ENCODE results near the gene IBTK. TPM values are rescaled to one million over a fixed set of nuclear protein-coding genes. Genes with fewer than 3 reads are reported as not detected.
A peak's percentile ranks its signal among the peaks of the same experiment; 100 is the strongest.

The IBTK gene
- total and polyA plus RNA-seq, 2 experiments from 2014 or later, result 17.3 to 60.3 TPM

GRCh38 chr6:82143041-82143481 is 104.5 kb downstream of the IBTK start:
- no peak for TF ChIP-seq EZH2 (IDR thresholded peaks at IDR 0.05; ENCODE audit: borderline replicate concordance)
- no peak for TF ChIP-seq EZH2phosphoT487 (IDR thresholded peaks at IDR 0.05; ENCODE audit: low read depth, severe bottlenecking, unreplicated experiment)
- no peak for TF ChIP-seq CTCF (IDR thresholded peaks at IDR 0.05; ENCODE audit: poor library complexity)
- H3K9me2 ChIP-seq (replicated peaks; ENCODE audit: insufficient read depth), result no peaks in the 10 kb centered on the region
- no peak overlapping the region for H3K4me2 ChIP-seq
- peak overlapping the region; percentile 90 for H3K27ac ChIP-seq
- H3K79me2 ChIP-seq, result no peaks in the 10 kb centered on the region
- no peaks in the 10 kb centered on the region for H3K36me3 ChIP-seq (replicated peaks; ENCODE audit: insufficient read depth, low read depth)
- H3K4me3 ChIP-seq, result no peak overlapping the region
- no peaks in the 10 kb centered on the region for H3K27me3 ChIP-seq
- WGBS (ENCODE audit: low lambda C conversion rate, missing lambda C conversion rate), result 82% methylated on average over 10 of the region's 10 CpGs
- no peak overlapping the region for H2AFZ ChIP-seq
- H3K9me3 ChIP-seq (ENCODE audit: low read depth), result no peaks in the 10 kb centered on the region
- no peaks in the 10 kb centered on the region for H4K20me1 ChIP-seq (ENCODE audit: insufficient read depth, poor library complexity, severe bottlenecking)
- DNase-seq (ENCODE audit: low spot score), result no peak
- peaks cover 20% of the 10 kb centered on the region for H3K4me1 ChIP-seq (ENCODE audit: insufficient read depth)

GRCh38 chr6:82142524-82142923 is 105.0 kb downstream of the IBTK start:
- Histone ChIP-seq H2AFZ (no peak overlapping the region), H3K4me2 (no peak overlapping the region), H3K27me3 (no peaks in the 10 kb centered on the region), H3K36me3 (replicated peaks; ENCODE audit: insufficient read depth, low read depth) (no peaks in the 10 kb centered on the region), H3K9me3 (ENCODE audit: low read depth) (no peaks in the 10 kb centered on the region), H3K79me2 (no peaks in the 10 kb centered on the region), H3K4me1 (ENCODE audit: insufficient read depth) (peaks cover 20% of the 10 kb centered on the region), H3K9me2 (replicated peaks; ENCODE audit: insufficient read depth) (no peaks in the 10 kb centered on the region), H3K27ac (no peak overlapping the region), H4K20me1 (ENCODE audit: insufficient read depth, poor library complexity, severe bottlenecking) (no peaks in the 10 kb centered on the region), H3K4me3 (no peak overlapping the region)
- no peak for DNase-seq (ENCODE audit: low spot score)
- TF ChIP-seq CTCF (IDR thresholded peaks at IDR 0.05; ENCODE audit: poor library complexity) (no peak), EZH2 (IDR thresholded peaks at IDR 0.05; ENCODE audit: borderline replicate concordance) (no peak), EZH2phosphoT487 (IDR thresholded peaks at IDR 0.05; ENCODE audit: low read depth, severe bottlenecking, unreplicated experiment) (no peak)
- WGBS (ENCODE audit: low lambda C conversion rate, missing lambda C conversion rate), result 93% methylated on average over 4 of the region's 4 CpGs

DNA sequence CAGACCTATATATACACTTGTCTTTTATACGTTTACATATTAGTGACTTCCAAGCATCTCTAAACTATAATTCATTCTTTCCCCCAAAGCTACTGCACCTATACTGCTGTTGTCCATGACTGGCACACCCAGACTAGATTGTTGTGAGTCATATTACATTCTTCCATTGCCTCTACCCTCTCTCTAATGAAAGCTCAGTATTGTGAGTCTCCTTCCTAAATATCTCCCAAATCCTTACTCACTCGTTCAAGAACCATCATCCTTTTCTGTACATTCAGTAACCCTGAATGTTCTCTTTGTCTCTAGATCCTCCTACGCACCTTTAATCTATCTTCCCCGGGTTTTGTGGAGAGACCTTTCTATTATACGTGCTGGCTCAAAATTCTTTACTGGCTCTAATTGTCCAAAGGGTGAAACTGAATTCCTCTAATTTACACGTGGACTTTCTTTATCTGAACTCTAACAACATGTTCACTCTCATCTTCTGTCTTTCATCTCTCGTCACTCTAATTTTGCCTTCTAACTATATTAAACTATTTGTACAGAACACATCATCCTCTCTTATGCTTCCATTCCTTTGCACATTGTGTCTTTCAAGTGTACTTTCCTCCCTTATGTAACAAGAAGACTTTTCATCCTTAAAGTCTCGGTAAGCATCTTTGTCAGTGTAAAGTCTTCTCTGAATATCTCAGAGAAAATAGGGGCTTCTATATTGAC is 109.3 kb downstream of the IBTK start:
- TF ChIP-seq CTCF (IDR thresholded peaks at IDR 0.05; ENCODE audit: poor library complexity) (no peak), EZH2phosphoT487 (IDR thresholded peaks at IDR 0.05; ENCODE audit: low read depth, severe bottlenecking, unreplicated experiment) (no peak), EZH2 (IDR thresholded peaks at IDR 0.05; ENCODE audit: borderline replicate concordance) (no peak)
- DNase-seq (ENCODE audit: low spot score), result no peak
- no peak overlapping the region for H3K27ac ChIP-seq
- peaks cover 3% of the 10 kb centered on the region for H3K4me1 ChIP-seq (ENCODE audit: insufficient read depth)
- no peaks in the 10 kb centered on the region for H3K27me3 ChIP-seq
- no peak overlapping the region for H3K4me2 ChIP-seq
- H2AFZ ChIP-seq, result no peak overlapping the region
- H3K9me3 ChIP-seq (ENCODE audit: low read depth), result no peaks in the 10 kb centered on the region
- no peaks in the 10 kb centered on the region for H3K79me2 ChIP-seq
- H4K20me1 ChIP-seq (ENCODE audit: insufficient read depth, poor library complexity, severe bottlenecking), result no peaks in the 10 kb centered on the region
- H3K4me3 ChIP-seq, result no peak overlapping the region
- H3K36me3 ChIP-seq (replicated peaks; ENCODE audit: insufficient read depth, low read depth), result no peaks in the 10 kb centered on the region
- 90% methylated on average over 8 of the region's 8 CpGs for WGBS (ENCODE audit: low lambda C conversion rate, missing lambda C conversion rate)
- no peaks in the 10 kb centered on the region for H3K9me2 ChIP-seq (replicated peaks; ENCODE audit: insufficient read depth)
